ENCODE results near the gene ATP6V0E2. TPM values are rescaled to one million over a fixed set of nuclear protein-coding genes. Genes with fewer than 3 reads are reported as not detected.

ATP6V0E2 gene
- total RNA-seq, 1 experiment from 2014 or later = 35.6 TPM

DNA sequence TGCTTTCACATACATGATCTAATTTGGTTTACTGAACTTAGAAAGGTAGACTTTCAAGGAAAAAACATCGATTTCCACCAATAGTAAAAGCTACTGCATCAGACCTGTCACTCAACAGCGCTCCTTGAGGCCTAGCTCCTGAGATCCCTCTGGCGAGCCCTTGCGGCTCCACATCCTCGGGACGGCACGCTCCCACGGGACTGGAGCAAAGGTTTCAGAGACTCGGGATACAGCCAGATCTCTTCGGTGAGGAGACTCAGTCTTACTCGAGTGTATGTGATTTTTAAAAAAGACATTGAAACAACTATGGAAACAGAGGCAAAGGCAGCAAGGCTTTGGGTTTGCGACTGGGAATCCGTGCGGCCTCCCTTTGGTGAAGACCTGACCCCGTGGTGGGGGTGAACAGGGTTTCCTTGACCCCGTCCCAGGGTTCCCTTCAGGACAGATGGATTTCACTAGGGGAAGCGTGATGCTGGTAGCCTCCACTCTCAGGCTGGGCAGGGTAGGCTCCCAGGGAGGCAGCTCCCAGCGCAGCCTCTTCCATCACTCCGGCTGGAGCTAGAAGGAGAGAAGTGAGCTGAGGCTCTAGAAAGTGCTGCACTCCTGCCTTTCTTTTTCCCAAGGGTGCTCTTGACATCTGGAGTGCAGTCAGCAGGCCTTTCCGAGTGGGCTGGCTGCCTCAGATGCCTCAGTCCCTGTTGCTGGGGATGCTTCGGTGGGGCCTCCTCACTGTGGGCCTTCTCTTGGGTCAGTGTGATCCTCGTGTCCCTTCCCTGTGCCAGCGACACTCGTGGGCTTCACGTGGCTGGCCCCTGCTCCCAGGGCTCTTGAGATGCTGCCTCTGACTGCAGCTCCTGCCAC is 5.8 kb upstream of the ATP6V0E2 start:
- intact Hi-C loops (cut with micrococcal nuclease; ENCODE audit: unreplicated experiment) = no loop called here
- Histone ChIP-seq H3K27ac (no peak overlapping the region), H3K9me3 (ENCODE audit: insufficient read depth, low read depth) (no peaks in the 10 kb centered on the region), H4K20me1 (ENCODE audit: insufficient read depth) (no peaks in the 10 kb centered on the region), H3K79me2 (ENCODE audit: low read depth) (no peaks in the 10 kb centered on the region), H2AFZ (no peak overlapping the region), H3K36me3 (ENCODE audit: low read depth) (no peaks in the 10 kb centered on the region), H3K4me2 (no peak overlapping the region), H3K4me3 (no peak overlapping the region), H3K4me1 (replicated peaks; ENCODE audit: insufficient read depth) (peaks cover 5% of the 10 kb centered on the region; the same call in 1 of the 2 replicates), H3K27me3 (ENCODE audit: insufficient read depth, low read depth) (no peaks in the 10 kb centered on the region), H3K9me2 (ENCODE audit: insufficient read depth) (no peaks in the 10 kb centered on the region), H3F3A (ENCODE audit: insufficient read depth, low read depth) (peaks cover 18% of the 10 kb centered on the region; the same call in 1 of the 2 replicates)
- BruUV-seq (replicated peaks) = no TSS peak
- ChIA-PET POLR2A (ENCODE audit: unreplicated experiment) (interaction anchor here (0.9 kb wide), 1 partner anchor 13 kb away, joined by 3 read pairs; no protein-coding TSS in a partner anchor), CTCF (interaction anchor here (1.0 kb wide), 1 partner anchor 16 kb away, joined by 3 read pairs; no protein-coding TSS in a partner anchor)
- TF ChIP-seq, protein P1, sequence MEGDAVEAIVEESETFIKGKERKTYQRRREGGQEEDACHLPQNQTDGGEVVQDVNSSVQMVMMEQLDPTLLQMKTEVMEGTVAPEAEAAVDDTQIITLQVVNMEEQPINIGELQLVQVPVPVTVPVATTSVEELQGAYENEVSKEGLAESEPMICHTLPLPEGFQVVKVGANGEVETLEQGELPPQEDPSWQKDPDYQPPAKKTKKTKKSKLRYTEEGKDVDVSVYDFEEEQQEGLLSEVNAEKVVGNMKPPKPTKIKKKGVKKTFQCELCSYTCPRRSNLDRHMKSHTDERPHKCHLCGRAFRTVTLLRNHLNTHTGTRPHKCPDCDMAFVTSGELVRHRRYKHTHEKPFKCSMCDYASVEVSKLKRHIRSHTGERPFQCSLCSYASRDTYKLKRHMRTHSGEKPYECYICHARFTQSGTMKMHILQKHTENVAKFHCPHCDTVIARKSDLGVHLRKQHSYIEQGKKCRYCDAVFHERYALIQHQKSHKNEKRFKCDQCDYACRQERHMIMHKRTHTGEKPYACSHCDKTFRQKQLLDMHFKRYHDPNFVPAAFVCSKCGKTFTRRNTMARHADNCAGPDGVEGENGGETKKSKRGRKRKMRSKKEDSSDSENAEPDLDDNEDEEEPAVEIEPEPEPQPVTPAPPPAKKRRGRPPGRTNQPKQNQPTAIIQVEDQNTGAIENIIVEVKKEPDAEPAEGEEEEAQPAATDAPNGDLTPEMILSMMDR (conservative IDR thresholded peaks at IDR 0.05) = no peak
- no peak for TF ChIP-seq EZH2 (IDR thresholded peaks at IDR 0.05; ENCODE audit: low read depth)
- no peak for DNase-seq

DNA sequence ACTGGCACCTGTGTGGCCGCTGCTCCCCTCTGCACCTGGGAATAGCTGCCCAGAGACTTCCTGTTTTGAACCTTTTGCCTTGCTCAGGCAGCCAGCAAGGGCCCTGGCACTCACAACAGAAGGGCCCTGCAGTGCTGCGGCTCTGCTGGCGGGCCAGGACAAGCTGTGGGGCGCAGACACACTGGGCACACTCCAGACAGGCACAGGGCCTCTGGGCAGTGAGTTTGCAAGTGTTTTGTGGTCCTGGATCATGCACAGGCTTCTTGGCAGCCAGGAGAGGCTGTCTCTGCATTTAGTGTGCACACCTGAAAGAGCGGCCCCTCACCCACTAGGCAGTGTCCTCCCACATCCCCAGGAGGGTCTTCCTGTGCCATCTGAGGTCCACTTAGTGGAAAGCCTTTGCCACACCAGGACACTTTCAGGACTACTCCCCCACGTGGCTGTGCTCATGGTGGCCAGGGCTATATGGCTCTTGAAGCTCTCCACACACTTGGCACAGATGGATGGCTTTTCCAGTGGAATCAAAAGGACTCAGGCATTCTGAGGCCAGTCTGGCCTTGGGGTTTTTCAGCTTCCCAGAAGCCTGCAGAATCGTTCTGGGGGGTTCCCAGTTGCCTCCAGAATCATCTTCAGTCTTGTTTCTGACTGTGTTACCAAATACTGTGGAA is 5.0 kb upstream of the ATP6V0E2 start:
- Histone ChIP-seq H3K27me3 (ENCODE audit: insufficient read depth, low read depth) (no peaks in the 10 kb centered on the region), H3K9me2 (ENCODE audit: insufficient read depth) (no peaks in the 10 kb centered on the region), H2AFZ (no peak overlapping the region), H3K4me1 (replicated peaks; ENCODE audit: insufficient read depth) (peaks cover 5% of the 10 kb centered on the region; the same call in 1 of the 2 replicates), H3F3A (ENCODE audit: insufficient read depth, low read depth) (peaks cover 19% of the 10 kb centered on the region; the same call in 1 of the 2 replicates), H3K4me3 (no peak overlapping the region), H3K79me2 (ENCODE audit: low read depth) (no peaks in the 10 kb centered on the region), H4K20me1 (ENCODE audit: insufficient read depth) (no peaks in the 10 kb centered on the region), H3K9me3 (ENCODE audit: insufficient read depth, low read depth) (no peaks in the 10 kb centered on the region), H3K4me2 (no peak overlapping the region), H3K36me3 (ENCODE audit: low read depth) (no peaks in the 10 kb centered on the region), H3K27ac (no peak overlapping the region)
- intact Hi-C loops (cut with micrococcal nuclease; ENCODE audit: unreplicated experiment) = no loop called here
- POLR2A ChIA-PET (ENCODE audit: unreplicated experiment) = no interaction called here
- BruUV-seq (replicated peaks) = no TSS peak
- no peak for DNase-seq
- CTCF ChIA-PET = no interaction called here
- TF ChIP-seq, protein P1 (conservative IDR thresholded peaks at IDR 0.05) = no peak
- no peak for TF ChIP-seq EZH2 (IDR thresholded peaks at IDR 0.05; ENCODE audit: low read depth)

DNA sequence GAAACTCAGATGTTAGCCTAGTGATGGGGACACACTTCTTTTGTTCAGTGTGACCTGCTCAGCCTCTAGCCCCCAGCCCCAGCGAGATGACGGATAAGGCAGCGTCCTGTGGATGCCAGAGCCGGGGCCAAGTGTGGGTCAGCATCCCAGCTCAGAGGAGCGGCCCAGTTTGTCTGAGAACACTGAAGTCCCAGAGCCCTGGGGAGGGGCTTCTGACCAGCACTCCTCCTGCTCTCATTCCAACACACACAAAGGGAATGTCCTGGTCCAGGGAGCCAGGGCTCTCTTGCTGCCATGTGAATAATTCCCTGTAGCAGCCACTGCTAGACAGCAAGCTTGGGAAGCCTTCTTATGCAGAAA is 4.5 kb upstream of the ATP6V0E2 start:
- Histone ChIP-seq H3K36me3 (ENCODE audit: low read depth) (no peaks in the 10 kb centered on the region), H3K27ac (no peak overlapping the region), H2AFZ (no peak overlapping the region), H3K79me2 (ENCODE audit: low read depth) (no peaks in the 10 kb centered on the region), H3K27me3 (ENCODE audit: insufficient read depth, low read depth) (no peaks in the 10 kb centered on the region), H3K4me2 (no peak overlapping the region), H3K9me2 (ENCODE audit: insufficient read depth) (no peaks in the 10 kb centered on the region), H4K20me1 (ENCODE audit: insufficient read depth) (no peaks in the 10 kb centered on the region), H3K4me1 (replicated peaks; ENCODE audit: insufficient read depth) (peaks cover 5% of the 10 kb centered on the region; the same call in 1 of the 2 replicates), H3K4me3 (no peak overlapping the region), H3F3A (ENCODE audit: insufficient read depth, low read depth) (peaks cover 19% of the 10 kb centered on the region; the same call in 1 of the 2 replicates), H3K9me3 (ENCODE audit: insufficient read depth, low read depth) (no peaks in the 10 kb centered on the region)
- no peak for DNase-seq
- intact Hi-C loops (cut with micrococcal nuclease; ENCODE audit: unreplicated experiment) = no loop called here
- BruUV-seq (replicated peaks) = no TSS peak
- ChIA-PET POLR2A (ENCODE audit: unreplicated experiment) (no interaction called here), CTCF (no interaction called here)
- TF ChIP-seq, protein P1 (conservative IDR thresholded peaks at IDR 0.05) = no peak
- TF ChIP-seq EZH2 (IDR thresholded peaks at IDR 0.05; ENCODE audit: low read depth) = no peak
